GM12873 (cell line): ENCODE data around the gene ZNF358.

ENCODE experiments used
- TF ChIP-seq, protein P1 (sequence below): IDR thresholded peaks from 2 replicates; pipeline ENCODE4 v1.5.1; 2012; ENCODE audit warnings: low read depth, mild to moderate bottlenecking, moderate library complexity, low read length, control low read depth; ENCODE audit not compliant: insufficient read depth; ENCODE audit errors: missing control alignments

Gene ZNF358

GRCh38 chr19:7475665-7476064 is 40.2 kb upstream of the ZNF358 start:
- TF ChIP-seq, protein P1, sequence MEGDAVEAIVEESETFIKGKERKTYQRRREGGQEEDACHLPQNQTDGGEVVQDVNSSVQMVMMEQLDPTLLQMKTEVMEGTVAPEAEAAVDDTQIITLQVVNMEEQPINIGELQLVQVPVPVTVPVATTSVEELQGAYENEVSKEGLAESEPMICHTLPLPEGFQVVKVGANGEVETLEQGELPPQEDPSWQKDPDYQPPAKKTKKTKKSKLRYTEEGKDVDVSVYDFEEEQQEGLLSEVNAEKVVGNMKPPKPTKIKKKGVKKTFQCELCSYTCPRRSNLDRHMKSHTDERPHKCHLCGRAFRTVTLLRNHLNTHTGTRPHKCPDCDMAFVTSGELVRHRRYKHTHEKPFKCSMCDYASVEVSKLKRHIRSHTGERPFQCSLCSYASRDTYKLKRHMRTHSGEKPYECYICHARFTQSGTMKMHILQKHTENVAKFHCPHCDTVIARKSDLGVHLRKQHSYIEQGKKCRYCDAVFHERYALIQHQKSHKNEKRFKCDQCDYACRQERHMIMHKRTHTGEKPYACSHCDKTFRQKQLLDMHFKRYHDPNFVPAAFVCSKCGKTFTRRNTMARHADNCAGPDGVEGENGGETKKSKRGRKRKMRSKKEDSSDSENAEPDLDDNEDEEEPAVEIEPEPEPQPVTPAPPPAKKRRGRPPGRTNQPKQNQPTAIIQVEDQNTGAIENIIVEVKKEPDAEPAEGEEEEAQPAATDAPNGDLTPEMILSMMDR: no peak

DNA sequence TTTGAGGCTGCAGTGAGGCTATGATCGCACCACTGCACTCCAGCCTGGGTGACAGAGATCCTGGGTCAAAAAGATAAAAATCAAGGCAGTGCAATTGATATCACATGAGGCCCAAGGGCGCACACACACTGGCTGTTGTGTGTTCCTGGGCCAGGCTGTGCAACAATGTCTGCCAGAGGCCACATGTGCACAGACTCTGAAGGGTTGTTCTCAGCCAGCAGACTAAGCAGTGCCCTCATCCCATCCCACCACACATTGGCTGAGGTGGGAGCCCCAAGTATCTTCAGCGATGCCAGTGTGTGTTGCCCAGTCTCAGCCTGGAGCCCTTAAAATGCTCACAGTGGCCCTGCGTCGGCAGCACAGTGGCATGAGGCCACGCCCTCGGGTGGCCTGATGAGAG is 39.7 kb upstream of the ZNF358 start:
- TF ChIP-seq, protein P1: no peak

DNA sequence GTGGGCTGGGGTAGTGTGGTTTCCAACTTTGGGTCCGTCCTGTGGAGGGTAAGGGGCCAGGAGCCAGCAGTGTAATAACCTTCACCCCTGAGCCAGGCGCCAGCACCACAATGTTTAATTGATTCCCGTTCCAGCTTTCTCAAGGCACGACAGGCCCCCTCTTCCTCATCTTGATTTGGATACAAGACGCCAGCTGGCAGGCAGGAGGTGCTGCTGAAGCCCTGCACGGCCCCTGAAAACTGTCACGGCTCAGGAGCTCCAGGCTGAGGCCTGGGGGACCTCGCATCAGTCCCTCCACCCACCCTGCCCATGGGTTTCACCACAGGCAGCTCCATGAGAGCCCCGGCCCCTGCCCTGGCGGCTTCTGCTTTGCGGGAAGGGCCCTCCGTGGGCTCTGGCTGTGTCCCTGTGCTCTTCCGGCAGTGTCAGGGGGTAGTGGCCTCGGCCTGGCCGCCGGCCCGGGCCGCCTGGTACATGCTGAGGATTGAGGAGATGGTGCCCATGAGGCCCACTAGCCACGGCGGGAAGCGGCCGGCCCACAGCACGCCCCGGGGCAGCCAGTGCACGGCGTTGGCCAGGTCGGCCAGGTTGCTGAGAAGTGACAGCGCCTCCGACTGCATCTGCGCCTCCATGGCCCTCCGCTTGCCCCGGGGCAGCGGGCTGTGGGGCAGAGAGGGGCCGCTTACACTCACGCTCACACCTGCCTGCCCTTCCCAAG is 39.0 kb upstream of the ZNF358 start:
- TF ChIP-seq, protein P1: no peak

DNA sequence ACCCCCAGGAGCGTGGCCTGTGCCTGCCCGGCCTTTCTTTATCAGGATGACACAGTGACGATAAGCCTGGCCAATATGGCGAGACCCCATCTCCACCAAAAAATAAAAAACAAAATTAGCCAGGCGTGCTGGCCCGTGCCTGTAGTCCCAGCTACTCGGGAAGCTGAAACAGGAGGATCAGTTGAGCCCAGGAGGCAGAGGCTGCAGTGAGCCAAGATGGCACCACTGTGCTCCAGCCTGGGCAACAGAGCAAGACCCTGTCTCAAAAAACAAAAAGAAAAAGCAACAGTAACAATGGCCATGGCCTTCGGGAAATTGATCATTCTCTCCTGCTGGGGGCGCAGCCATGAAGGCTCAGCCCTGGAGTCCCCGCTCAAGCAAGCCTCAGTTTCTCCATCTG is 38.1 kb upstream of the ZNF358 start:
- TF ChIP-seq, protein P1: no peak

DNA sequence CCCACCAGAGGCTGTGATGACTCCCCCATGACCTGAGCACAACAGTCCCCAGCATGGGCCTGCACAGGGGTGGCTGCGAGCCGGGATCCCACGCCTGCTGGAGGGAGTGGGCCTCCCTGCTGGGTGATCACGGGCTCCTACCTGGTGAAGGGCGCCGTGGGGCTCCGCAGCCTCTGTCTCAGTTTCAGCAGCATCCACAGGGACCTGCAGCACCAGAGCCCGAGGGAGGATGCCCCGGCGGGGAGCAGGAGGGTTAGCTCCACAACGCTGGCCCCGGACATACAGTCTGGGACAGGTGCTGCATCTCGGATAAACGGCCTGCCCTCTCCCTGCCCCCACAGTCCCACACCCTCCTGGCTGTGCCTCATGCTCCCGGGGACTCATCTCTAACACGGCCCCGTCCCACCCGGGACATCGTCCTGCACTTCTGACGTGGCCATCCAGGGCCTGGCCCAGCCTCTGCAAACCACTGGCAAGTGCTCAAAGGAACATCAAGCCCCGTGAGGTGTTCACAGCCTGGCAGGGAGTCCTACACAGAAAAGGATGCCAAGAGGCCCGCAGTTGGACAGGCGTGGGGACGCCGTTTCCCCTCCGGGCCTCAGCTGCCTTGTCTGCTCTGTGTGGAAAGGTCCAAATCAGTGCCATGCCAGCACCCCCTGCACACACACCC is 37.6 kb upstream of the ZNF358 start:
- TF ChIP-seq, protein P1: no peak

DNA sequence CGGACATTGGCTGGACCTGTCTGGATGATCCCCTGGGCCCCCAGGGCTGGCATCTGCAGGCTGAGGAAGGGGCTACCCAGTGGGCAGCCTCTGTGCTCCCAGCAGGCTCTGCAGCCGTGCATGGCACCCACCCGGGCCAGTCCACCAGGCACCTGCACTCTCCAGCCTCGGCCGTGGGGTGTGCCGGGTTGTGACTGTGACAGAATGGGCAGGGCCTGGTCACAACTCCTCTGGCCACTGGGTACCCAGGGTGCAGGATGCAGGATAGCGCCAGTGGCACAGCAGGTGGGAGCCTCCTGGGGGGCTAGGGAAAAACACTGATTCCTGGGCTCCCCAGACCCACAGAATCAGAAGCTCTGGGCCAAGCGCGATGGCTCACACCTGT is 37.1 kb upstream of the ZNF358 start:
- TF ChIP-seq, protein P1: no peak

- TF ChIP-seq, protein P1: no peak
Observed at GRCh38 chr19:7480222-7480969, 35.5 kb upstream of the ZNF358 start.
